ENCODE measurements around the gene ATXN3L. TPM values are rescaled to one million over a fixed set of nuclear protein-coding genes. Genes with fewer than 3 reads are reported as not detected.

Gene ATXN3L
- total RNA-seq, 2 experiments from 2014 or later = not detected

DNA sequence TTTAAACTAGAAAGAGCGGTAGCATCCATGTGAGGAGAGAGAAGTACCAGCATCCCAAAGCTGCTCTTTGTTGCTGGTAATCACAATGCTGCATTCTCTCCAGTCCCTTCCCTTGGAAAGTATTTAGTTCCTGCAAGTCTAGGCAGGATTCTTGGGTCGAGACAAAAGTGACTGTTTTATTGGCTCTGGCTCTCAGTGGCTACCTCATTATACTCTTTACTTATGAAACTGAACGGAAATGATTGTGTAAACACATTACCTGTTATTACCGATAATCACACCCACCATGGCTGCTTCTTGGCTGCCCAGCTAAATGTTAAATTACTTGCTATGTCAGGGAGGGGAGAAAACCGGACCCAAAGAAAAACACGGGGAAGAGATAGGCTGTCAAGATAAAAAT, 26.2 kb downstream of the ATXN3L start:
- ChIA-PET CTCF (no interaction called here), POLR2A (no interaction called here)
- Mint-ChIP-seq H3K27me3 (no peaks in the 10 kb centered on the region), H3K36me3 (ENCODE audit: low read depth) (no peaks in the 10 kb centered on the region), H3K4me3 (no peak overlapping the region), H3K27ac (no peak overlapping the region), H3K4me1 (no peaks in the 10 kb centered on the region), H3K9me3 (no peaks in the 10 kb centered on the region)
- DNase-seq = no peak

DNA sequence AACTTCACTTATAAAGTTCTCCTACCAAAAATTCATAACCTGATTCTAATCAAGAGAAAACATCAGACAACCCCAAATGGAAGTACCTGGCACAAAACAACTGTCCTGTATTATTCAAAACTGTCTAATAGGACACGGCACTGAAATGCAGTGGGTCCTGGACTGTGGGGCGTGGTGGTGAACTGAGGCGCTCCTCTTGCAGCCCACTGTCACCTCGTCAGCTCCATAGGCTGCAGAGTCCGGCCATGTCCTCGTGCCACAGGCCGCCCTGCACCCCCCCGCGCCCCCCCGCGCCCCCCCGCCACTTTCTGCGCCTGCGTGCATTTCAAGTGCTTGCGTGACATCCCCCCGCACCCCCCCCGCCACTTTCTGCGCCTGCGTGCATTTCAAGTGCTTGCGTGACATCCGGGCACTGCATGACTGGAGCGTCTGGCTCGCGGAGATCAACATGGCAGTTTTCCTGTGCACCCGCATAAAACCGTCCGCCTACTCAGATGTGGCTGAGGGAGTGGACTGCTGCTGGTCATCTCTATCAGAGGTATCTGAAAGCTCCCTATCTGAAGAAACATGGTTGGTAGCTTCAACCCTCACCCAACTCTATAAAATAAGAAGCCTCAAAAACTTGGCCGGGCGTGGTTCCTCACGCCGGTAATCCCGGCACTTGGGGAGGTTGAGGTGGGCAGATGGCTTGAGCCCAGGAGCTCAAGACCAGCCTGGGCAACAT, 28.8 kb downstream of the ATXN3L start:
- H3K9me3 Mint-ChIP-seq = no peaks in the 10 kb centered on the region
- POLR2A ChIA-PET = no interaction called here
- no peak overlapping the region for H3K4me3 Mint-ChIP-seq
- no peaks in the 10 kb centered on the region for H3K36me3 Mint-ChIP-seq (ENCODE audit: low read depth)
- H3K27me3 Mint-ChIP-seq = no peaks in the 10 kb centered on the region
- DNase-seq = no peak
- no peaks in the 10 kb centered on the region for H3K4me1 Mint-ChIP-seq
- CTCF ChIA-PET = interaction anchor here (0.7 kb wide), 1 partner anchor 485 kb away, joined by 3 read pairs; no protein-coding TSS in a partner anchor
- no peak overlapping the region for H3K27ac Mint-ChIP-seq

DNA sequence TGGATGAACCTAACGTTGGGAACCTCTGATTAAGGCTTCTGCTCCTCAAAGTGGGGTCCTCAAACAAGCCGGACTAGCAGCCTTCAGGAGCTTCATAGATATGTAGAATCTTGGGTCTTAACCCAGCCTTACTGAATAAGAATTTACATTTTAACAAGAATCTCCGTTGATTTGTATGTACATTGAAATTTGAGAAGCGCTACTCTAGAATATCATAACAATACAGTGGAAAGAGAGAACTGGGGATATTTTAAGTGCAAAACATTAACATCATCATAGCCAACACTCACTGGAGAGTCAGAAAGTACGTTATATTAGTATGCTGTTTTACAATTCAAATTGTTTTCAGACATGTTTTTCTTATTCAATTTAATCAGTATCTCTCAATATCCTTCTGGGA, 31.2 kb downstream of the ATXN3L start:
- Mint-ChIP-seq H3K27me3 (no peaks in the 10 kb centered on the region), H3K27ac (no peak overlapping the region), H3K36me3 (ENCODE audit: low read depth) (no peaks in the 10 kb centered on the region), H3K4me1 (no peaks in the 10 kb centered on the region), H3K9me3 (peaks cover 5% of the 10 kb centered on the region), H3K4me3 (no peak overlapping the region)
- ChIA-PET CTCF (no interaction called here), POLR2A (no interaction called here)
- no peak for DNase-seq

DNA sequence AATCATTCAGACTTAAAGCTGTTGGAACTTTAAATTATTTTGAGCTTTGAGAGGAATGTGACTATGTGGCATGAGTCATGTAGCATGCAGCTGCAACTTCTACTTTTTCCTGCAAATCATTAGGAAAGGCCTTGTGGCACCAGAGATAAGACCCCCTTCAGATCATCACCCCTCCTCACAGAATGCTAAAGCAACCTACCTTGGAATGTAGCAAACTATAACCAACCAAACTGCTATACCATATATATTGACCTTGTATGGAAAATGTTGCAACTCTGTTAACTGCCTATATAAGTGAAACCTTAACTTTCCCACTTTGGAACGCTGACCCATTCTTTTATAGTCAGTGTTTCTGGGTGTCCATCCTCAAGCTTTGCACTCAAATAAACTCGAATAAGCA, 32.0 kb downstream of the ATXN3L start:
- ChIA-PET CTCF (no interaction called here), POLR2A (no interaction called here)
- H3K4me1 Mint-ChIP-seq = no peaks in the 10 kb centered on the region
- H3K27ac Mint-ChIP-seq = no peak overlapping the region
- H3K27me3 Mint-ChIP-seq = no peaks in the 10 kb centered on the region
- no peak for DNase-seq
- H3K9me3 Mint-ChIP-seq = peaks cover 5% of the 10 kb centered on the region
- no peaks in the 10 kb centered on the region for H3K36me3 Mint-ChIP-seq (ENCODE audit: low read depth)
- H3K4me3 Mint-ChIP-seq = no peak overlapping the region

DNA sequence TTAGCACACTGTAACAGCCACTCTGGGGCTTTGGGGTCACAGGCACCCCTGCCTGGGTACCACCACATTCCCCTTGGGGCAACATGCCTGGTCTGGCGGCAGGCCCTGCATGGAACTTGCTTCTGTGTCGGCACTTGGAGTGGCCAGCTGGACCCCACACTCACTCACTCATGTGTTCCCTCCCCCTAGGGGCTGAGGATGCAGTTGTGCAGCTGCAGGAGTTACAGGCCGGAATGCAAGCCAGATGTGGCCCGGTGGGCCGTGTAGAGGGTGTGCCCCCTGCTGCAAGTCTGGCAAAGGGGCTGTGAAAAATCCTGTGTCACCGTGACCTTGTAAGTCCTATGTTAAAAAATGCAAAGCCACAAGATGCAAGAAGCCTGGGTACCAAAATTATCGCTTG, 34.2 kb downstream of the ATXN3L start:
- POLR2A ChIA-PET = no interaction called here
- Mint-ChIP-seq H3K27ac (no peak overlapping the region), H3K9me3 (peaks cover 5% of the 10 kb centered on the region), H3K36me3 (ENCODE audit: low read depth) (no peaks in the 10 kb centered on the region), H3K27me3 (no peaks in the 10 kb centered on the region), H3K4me3 (no peak overlapping the region), H3K4me1 (no peaks in the 10 kb centered on the region)
- CTCF ChIA-PET = no interaction called here
- DNase-seq = no peak

DNA sequence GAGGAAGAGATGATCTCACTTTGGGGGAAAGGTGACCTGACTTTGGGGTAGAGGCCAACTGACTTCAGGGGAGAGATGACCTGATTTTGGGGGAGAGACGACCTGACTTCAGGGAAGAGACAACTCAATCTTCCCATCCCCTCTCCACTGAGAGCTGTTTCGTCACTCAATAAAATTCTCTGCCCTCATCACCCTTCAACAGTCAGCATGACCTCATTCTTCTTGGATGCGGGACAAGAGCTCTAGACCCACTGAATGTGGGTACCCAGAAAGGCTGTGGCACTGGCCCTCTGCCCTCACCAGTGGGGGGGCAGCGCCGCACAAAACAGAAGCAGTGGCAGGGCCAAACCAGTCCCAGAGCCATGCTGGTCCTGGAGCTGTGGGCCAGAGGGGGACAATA, 34.6 kb downstream of the ATXN3L start:
- Mint-ChIP-seq H3K4me3 (no peak overlapping the region), H3K36me3 (ENCODE audit: low read depth) (no peaks in the 10 kb centered on the region), H3K27me3 (no peaks in the 10 kb centered on the region), H3K4me1 (no peaks in the 10 kb centered on the region), H3K27ac (no peak overlapping the region), H3K9me3 (peaks cover 5% of the 10 kb centered on the region)
- no peak for DNase-seq
- ChIA-PET CTCF (no interaction called here), POLR2A (no interaction called here)

DNA sequence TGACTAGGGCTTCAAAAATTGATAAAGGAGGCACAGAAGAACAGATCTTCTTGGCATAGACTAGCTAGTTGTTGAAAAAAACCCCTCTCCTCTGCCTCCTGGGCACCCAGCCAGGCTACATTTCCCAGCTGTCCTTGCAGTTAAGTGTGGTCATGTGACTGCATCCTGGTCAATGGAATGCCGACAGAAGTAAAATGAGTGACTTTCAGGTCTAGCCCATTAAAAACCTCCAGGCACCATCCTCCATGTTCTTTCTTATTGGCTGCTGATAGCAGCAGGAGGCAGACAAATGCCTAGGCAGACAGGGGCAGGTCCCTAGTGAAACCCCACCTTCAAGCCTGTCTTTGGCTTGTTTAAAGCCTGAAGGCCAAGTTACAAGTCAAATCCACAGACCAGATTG, 35.3 kb downstream of the ATXN3L start:
- CTCF ChIA-PET = no interaction called here

DNA sequence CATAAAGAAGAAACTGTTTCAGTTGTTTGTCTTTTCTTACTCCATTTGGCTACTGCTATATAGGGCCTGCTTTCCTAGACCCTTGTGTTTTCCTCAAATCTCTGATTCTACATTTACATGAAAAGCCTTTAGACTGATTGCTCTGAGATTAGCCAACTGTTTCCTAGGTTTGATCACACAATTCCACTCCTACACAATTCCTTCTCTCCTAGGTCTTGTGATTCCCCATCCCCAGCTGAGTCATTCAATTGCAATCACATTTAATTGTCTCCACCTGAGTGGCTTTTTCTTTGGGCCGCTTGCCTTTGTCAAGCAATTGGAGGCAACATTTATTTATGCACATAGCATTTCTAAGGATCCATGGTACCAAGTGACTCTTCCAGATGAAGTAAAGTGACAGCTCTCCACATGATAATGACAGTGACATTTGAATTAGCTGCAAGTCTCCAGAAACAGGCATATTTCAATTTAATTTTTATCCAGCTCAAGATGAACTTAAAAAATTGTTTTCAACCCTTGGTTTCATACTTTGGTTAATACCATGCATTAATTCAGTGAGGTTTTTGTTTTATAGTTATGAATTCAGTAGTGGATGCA, 35.8 kb downstream of the ATXN3L start:
- Mint-ChIP-seq H3K4me1 (peaks cover under 1% of the 10 kb centered on the region), H3K36me3 (ENCODE audit: low read depth) (no peaks in the 10 kb centered on the region), H3K27me3 (no peaks in the 10 kb centered on the region), H3K27ac (no peak overlapping the region), H3K9me3 (peaks cover 5% of the 10 kb centered on the region), H3K4me3 (no peak overlapping the region)
- ChIA-PET CTCF (no interaction called here), POLR2A (no interaction called here)
- no peak for DNase-seq

More for the DNA sequence above, 35.3 kb downstream of the ATXN3L start:
- POLR2A ChIA-PET = no interaction called here
- no peak overlapping the region for H3K4me3 Mint-ChIP-seq
- no peaks in the 10 kb centered on the region for H3K4me1 Mint-ChIP-seq
- H3K27ac Mint-ChIP-seq = no peak overlapping the region
- DNase-seq = no peak
- H3K36me3 Mint-ChIP-seq (ENCODE audit: low read depth) = no peaks in the 10 kb centered on the region
- H3K27me3 Mint-ChIP-seq = no peaks in the 10 kb centered on the region
- peaks cover 5% of the 10 kb centered on the region for H3K9me3 Mint-ChIP-seq

DNA sequence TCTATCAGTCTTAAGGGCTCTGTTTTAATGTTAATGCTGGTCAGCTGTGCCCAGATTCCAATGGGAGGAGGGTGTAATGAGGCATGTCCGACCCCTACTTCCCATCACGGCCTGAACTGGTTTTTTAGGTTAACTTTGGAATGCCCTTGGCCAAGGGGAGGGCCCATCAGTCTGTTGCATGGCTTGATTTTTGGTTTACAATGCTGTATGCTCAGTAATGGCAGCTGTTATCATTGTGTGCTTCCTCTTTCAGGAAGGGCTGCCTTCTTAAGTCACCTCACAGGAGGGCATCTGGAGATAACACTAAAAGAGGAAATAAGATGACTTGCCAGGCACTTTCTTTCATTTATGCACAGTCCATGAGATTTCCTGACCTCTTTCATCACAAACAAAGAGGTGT, 36.3 kb downstream of the ATXN3L start:
- CTCF ChIA-PET = no interaction called here

DNA sequence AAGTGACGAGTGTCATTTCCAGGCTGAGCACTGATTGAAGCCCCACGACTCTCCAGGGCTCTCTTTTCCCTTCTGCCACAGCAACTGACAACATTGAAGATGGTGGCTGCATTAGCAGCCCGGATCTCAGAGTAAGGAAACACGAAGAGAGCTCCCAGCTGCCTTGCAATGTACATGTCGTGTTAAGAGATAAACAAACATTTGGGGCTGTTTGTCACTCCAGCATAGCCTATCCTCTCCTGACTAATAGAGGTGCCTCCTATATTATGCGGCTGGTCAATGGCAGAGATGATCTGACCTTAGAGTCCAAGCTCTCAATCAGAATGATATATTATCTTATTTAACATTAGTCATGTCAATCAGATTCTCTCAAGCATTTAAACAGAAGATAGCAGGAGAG, 38.6 kb downstream of the ATXN3L start:
- ChIA-PET CTCF (no interaction called here), POLR2A (no interaction called here)
- no peak overlapping the region for H3K27ac Mint-ChIP-seq

More for the DNA sequence above, 36.3 kb downstream of the ATXN3L start:
- H3K9me3 Mint-ChIP-seq = peaks cover 5% of the 10 kb centered on the region
- no peak overlapping the region for H3K4me3 Mint-ChIP-seq
- no peaks in the 10 kb centered on the region for H3K27me3 Mint-ChIP-seq
- peaks cover 3% of the 10 kb centered on the region for H3K4me1 Mint-ChIP-seq
- POLR2A ChIA-PET = no interaction called here
- DNase-seq = no peak
- no peaks in the 10 kb centered on the region for H3K36me3 Mint-ChIP-seq (ENCODE audit: low read depth)
- no peak overlapping the region for H3K27ac Mint-ChIP-seq

DNA sequence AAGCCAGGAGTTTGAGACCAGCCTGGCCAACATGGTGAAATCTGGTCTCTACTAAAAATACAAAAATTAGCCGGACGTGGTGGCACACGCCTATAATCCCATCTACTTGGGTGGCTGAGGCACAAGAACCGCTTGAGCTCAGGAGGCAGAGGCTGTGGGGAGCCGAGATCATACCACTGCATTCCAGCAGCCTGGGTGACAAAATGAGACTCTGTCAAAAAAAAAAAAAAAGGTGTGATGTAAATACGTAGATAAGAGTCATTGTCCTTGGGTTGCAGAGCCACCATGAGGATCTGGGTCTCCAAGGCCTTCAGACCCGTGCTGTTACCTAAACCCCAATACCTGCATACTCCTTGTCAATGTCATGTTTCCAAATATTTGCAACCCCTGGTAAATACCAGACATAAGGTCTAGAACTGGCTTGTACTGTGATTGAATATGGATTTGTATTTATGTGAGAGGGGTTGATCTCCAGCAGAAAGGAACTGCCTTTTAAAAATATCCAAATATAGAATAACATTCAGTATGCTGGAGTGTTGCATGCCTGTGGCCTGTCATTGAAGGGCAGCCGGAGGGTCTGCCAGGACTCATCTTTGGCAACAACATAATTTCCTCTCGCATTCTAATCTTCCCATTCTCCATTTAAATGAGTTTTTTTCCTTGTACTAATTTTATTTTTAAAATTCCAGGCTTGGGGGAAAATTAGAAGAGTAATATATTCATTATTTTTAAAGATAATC, 40.4 kb downstream of the ATXN3L start:
- Mint-ChIP-seq H3K9me3 (no peaks in the 10 kb centered on the region), H3K27ac (no peak overlapping the region), H3K4me3 (no peak overlapping the region), H3K36me3 (ENCODE audit: low read depth) (no peaks in the 10 kb centered on the region), H3K4me1 (peaks cover 3% of the 10 kb centered on the region), H3K27me3 (no peaks in the 10 kb centered on the region)
- ChIA-PET CTCF (no interaction called here), POLR2A (no interaction called here)
- no peak for DNase-seq

More for the DNA sequence above, 38.6 kb downstream of the ATXN3L start:
- Mint-ChIP-seq H3K9me3 (peaks cover 5% of the 10 kb centered on the region), H3K4me3 (no peak overlapping the region), H3K27me3 (no peaks in the 10 kb centered on the region), H3K4me1 (peaks cover 3% of the 10 kb centered on the region), H3K36me3 (ENCODE audit: low read depth) (no peaks in the 10 kb centered on the region)
- DNase-seq = no peak

DNA sequence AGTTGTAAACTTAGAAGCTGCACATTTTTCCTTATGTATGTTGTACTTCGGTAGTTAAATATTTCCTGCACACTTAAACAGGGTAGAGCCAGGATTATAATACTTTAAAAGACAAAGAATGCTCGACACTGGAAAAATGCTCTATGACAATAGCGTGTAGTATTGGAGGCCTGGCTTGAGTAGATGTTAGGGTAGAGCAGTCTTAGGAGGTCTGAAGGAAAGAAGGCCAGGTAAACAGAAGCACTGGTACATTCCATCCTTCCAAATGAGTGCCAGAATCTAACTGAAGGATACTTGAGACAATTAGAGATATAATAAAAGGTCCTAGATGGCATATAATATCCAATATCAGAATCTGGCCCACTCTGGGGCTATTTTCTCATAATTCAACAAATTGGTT, 42.3 kb downstream of the ATXN3L start:
- Mint-ChIP-seq H3K4me1 (peaks cover 3% of the 10 kb centered on the region), H3K9me3 (no peaks in the 10 kb centered on the region), H3K27ac (no peak overlapping the region), H3K36me3 (ENCODE audit: low read depth) (no peaks in the 10 kb centered on the region), H3K27me3 (no peaks in the 10 kb centered on the region), H3K4me3 (no peak overlapping the region)
- POLR2A ChIA-PET = no interaction called here
- CTCF ChIA-PET = no interaction called here
- DNase-seq = no peak

DNA sequence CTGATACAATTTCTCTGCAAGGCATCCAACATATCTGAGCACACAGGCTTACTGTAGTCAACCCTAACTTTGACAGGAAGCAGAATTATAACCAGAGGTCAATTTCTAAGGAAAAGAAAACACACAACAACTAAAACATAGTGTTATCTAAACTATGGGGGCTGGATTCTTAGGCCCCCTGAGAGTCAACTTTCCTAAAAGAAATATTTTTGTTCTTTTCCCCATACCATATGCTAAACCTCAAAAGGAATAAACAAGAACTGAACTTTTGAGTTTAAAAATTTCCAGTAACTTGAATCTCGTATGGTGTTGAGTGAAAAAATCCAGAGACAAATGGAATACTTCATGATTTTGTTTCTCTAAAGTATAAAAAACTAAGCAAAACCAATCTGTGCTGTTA, 42.9 kb downstream of the ATXN3L start:
- ChIA-PET POLR2A (no interaction called here), CTCF (no interaction called here)
- H3K27me3 Mint-ChIP-seq = no peaks in the 10 kb centered on the region
- H3K36me3 Mint-ChIP-seq (ENCODE audit: low read depth) = no peaks in the 10 kb centered on the region
- no peak for DNase-seq
- no peak overlapping the region for H3K4me3 Mint-ChIP-seq
- H3K27ac Mint-ChIP-seq = no peak overlapping the region
- peaks cover 3% of the 10 kb centered on the region for H3K4me1 Mint-ChIP-seq
- H3K9me3 Mint-ChIP-seq = no peaks in the 10 kb centered on the region

DNA sequence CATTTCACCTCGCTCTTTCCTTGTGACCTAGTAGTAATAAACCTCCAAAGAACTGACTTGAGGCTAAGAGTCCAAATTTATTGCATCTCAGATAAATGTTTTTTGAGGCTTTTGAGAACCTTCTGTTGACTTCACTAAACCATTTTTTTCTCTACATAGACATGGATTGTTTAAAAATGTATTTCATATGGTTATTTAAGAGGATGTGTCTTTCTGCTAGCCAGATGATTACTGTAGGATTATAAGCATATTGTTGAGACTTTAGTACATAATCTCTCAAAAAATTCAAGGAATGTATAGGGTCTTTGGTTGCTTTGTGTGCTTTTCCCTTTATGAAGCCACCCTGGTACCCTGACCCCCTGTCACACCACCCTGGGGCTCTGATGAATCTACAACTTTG, 44.8 kb downstream of the ATXN3L start:
- ChIA-PET CTCF (no interaction called here), POLR2A (no interaction called here)
- no peak overlapping the region for H3K27ac Mint-ChIP-seq
- no peaks in the 10 kb centered on the region for H3K27me3 Mint-ChIP-seq
- H3K36me3 Mint-ChIP-seq (ENCODE audit: low read depth) = no peaks in the 10 kb centered on the region
- H3K4me3 Mint-ChIP-seq = no peak overlapping the region
- H3K9me3 Mint-ChIP-seq = no peaks in the 10 kb centered on the region
- peaks cover 3% of the 10 kb centered on the region for H3K4me1 Mint-ChIP-seq
- DNase-seq = no peak

Measured in activated CD4-positive, alpha-beta memory T cell treated with anti-CD3 and anti-CD28 coated beads, Interleukin-2, amount 10 ng/mL, durations not matched to agents 7 days and 5 days (primary cell).